GM21619 (cell line): Measurements from ENCODE around the gene AKR1C2.
"Not testable (repeated sequence)": the region's sequence is repeated elsewhere in the genome, so short reads cannot be mapped to it uniquely, and the experiment has no call there.

Experiments
- ATAC-seq: cut with Tn5 transposase; IDR thresholded peaks from one replicate; pipeline ENCODE4 v1.9.1; 2021; ENCODE audit not compliant: unreplicated experiment

Gene AKR1C2

DNA sequence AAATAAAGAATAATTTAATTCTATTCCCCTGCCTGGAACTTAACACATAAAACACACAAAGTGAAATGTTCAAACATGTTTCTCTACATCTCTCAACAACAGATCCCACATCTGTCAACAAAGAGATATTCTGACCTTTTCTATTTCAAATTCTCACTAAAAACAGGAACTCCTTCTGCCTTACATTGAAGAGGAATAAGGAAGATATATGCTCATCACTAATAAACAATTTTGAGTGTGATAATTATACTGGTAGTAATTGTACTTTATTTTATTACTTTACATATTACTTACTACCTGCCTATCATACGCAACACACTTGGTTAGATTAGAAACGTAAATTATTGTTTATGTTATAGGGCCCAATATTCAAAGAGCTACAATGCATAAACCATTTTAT, 13.4 kb downstream of the AKR1C2 start:
- no peak for ATAC-seq

DNA sequence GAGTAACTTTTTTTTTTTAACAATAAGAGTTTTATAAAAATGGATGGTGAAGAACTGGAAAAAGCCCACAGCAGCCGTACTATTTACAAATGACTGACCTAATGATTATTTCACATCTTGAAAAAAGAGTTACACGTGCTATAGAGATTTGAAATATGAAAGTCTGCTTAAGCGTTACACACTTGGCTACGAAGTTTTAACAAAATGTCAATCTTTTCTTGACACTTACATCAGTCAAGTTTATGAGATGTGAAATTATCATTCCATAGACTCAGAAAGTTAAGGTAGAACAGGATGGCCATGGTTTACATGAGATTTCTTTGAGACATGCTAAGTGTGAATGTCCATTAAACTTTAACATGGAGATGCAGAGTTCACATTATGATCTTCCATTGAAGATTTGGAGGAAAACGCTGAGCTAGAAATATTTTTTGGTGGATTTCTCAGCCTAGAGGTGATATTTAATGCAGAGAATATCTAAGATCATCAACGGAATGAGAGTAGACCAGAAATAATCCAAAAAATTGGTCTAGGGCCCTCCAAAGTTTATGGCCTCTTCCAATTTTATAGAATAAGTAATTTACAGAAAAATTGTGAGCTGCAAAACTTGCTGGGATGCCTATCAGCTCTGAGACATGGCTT, 15.5 kb downstream of the AKR1C2 start:
- not testable (repeated sequence) for ATAC-seq

DNA sequence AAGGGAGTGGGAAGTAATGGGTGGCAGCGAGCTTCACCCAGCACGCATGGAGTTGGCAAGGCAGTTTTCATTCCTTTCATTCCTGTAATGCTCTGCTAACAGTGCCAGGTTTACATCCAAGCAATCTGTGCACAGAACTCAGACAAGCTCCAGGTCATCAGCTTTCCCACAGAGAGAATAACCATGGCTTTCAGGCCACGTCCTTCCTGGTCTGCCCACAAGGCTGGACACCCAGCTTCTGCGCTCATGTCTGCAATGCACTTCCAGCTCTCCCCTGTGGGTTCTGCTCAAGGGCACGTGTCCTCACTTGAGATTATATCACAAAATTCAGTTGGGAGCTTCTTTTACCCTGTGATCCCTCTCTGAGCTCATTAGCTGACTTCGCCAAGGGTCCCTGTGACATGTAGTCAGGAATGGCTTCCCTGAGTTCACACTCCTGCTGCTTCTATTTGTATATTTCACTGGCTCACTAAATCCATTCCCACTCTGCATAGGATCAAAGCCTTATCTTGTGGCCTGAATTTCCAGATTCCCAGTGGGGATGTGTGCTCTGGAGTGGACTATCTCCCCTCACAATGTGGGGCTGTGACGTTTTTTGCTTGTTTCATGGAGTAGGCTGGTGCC, 18.6 kb downstream of the AKR1C2 start:
- no peak for ATAC-seq

DNA sequence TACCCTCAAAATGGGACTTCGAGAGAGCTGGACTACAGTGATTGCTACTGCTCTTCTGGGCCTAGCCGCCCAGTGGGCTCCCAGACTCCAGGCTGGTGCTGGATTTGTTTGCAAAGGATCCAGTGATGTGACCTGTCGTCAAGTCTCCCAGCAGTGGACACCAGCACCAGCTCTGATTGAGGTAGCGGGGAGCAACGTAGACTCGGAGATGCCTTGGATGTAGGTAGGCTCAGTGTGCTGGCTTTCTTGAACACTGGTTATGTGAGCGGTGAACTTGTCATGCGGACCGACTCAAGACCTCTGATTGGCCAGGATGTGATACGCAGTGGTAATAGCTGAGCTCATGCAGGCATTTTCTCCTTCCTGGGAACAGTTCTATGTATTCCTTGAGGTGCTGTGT, 19.4 kb downstream of the AKR1C2 start:
- ATAC-seq = no peak

DNA sequence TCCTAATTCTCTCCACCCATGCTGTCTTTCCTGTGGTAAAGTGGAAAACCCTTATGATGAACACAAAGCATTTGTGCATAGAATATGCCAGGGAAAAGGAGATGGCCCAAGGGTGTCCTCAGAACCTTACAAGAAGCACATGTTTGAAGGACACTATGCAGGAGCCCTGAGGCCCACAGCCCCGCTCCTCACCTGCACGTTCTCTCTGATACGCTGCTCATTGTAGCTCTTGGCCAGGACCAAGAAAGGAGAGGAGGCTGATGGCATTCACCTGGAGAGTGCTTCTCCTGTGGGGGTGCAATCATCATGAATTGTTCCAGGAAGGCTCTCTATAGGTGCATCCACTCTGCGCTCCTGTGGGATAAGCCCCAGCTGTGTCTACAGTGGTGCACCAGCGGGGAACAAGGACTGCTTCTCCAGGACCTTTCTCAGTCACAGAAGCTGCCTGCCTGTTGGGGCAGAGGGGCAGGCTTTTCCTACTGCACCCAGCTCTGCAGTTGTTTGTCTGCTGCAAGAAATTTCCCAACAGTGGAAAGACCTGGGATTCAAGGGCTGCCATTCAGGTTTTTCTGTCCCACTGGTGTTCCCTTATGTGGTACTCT, 19.9 kb downstream of the AKR1C2 start:
- no peak for ATAC-seq

DNA sequence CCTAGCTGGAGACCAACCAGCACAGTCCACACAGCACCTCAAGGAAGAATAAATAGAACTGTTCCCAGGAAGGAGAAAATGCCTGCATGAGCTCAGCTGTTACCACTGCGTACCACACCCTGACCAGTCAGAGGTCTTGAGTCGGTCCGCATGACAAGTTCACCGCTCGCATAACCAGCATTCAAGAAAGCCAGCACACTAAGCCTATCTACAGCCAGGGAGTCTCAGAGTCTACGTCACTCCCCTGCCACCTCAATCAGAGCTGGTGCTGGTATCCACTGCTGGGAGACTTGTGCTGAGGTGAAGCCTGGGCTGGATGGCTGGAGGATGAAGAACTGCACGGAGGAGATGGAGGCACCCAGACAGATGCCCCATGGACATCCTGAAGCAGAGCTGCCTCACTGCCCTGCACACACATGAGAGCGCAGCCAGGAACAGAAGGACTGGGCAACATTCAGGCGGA, 20.9 kb downstream of the AKR1C2 start:
- no peak for ATAC-seq

DNA sequence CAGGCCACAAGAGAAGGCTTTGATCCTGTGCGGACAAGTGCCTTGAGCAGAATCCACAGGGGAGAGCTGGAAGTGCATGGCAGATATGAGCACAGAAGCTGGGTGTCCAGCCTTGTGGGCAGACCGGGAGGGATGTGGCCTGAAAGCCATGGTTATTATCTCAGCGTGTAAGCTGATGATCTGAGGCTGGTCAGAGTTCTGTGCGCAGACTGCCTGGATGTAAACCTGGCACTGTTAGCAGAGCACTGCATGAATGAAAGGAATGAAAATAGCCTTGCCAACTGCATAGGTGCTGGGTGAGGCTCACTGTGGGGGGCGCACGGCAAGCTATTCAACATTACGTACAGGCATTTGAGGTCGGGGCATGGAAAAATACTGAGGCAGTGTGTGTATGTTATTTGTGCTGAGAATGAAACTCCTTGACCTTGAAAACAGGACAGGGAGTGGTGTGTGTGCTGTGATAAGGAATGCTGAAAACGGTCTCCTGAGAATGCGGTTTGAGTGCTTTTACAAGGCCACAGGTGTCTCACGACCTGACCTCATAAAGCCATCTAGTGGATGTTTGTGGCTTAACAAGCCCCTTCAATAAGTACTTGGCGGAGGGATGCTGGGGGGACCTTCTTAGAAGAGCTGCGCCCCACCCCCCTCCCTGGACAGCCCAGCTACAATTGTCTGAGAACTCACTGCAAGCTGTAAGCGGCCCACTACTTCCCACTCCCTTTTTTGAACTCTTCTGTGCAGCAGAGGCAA, 21.8 kb downstream of the AKR1C2 start:
- ATAC-seq = no peak

DNA sequence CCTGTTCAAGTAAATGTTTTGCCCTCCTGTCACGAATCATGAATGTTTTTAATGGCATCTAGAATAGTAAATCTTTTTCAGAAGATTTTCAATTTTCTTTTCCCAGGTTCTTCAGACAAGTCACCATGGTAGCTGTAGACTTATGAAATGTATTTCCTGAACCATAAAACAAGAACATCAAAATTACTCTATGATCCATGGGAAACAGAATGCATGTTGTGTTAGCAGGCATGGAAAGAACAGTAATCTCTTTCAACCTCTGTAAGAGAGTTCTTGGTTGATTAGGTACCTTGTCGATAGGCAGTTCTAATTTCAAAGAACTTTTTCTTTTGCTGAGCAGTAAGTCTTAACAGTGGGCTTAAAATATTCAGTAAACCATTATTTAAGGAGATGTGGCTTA, 22.9 kb downstream of the AKR1C2 start:
- no peak for ATAC-seq

DNA sequence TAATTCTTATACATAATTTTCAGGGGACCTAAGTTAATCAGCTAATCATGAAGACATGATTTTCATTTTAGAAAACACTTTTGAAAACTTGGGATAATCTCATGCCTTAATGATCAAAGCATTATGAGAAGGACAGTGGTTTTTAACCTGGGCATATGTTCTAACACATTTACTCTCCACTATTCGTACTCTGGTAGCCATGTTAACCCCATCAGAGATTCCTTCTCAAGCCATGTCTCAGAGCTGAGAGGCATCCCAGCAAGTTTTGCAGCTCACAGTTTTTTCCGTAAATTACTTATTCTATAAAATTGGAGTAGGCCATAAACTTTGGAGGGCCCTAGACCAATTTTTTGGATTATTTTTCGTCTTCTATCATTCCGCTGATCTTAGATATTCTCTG, 24.8 kb downstream of the AKR1C2 start:
- ATAC-seq = no peak

DNA sequence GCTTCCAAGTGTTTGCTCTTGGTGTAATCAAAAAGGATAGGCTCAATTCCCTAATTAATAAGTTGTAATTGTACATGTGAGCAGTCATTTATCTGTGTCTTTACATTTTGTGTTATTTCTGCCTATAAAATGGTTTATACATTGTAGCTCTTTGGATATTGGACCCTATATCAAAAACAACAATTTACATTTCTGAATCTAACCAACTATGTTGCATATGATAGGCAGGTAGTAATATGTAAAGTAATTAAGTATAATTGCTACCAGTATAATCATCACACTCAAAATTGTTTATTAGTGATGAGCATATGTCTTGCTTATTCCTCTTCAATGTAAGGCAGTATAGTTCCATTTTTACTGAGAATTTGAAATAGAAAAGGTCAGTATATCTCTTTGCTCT, 26.6 kb downstream of the AKR1C2 start:
- no peak for ATAC-seq

DNA sequence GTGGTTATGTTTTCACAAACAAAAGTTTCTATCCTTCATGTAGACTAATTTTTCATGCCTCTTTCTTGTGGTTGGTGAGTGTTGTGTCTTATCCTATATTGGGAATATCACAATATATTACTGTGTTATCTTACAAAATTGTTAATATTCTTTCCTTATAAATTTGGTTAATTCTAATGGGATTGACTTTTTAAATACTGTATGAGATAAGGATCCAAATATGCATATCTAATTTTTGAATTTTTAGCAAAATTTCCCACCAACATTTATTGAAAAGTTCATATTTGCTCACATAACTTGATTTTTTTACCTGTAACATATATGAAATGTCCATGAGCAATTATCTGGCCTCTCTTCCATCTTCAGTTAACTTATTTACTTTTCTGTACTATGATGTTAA, 29.3 kb downstream of the AKR1C2 start:
- not testable (repeated sequence) for ATAC-seq

DNA sequence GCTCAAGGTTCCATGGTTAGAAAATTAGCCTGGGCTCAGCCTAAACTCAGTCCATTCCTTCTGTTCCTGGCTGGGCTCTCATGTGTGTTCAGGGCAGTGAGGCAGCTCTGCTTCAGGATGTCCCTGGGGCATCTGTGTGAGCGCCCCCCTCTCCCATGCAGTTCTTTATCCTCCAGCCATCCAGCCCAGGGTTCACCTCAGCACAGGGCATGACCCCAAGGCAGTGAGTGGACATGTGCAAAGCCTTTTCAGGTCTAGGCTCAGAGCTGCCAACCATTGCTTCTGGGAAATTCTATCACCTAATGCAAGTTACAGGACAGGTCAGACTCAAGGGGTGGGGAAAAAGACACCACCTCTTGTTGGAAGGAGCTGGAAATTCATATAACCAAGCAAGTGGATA, 30.4 kb downstream of the AKR1C2 start:
- ATAC-seq = not testable (repeated sequence)

DNA sequence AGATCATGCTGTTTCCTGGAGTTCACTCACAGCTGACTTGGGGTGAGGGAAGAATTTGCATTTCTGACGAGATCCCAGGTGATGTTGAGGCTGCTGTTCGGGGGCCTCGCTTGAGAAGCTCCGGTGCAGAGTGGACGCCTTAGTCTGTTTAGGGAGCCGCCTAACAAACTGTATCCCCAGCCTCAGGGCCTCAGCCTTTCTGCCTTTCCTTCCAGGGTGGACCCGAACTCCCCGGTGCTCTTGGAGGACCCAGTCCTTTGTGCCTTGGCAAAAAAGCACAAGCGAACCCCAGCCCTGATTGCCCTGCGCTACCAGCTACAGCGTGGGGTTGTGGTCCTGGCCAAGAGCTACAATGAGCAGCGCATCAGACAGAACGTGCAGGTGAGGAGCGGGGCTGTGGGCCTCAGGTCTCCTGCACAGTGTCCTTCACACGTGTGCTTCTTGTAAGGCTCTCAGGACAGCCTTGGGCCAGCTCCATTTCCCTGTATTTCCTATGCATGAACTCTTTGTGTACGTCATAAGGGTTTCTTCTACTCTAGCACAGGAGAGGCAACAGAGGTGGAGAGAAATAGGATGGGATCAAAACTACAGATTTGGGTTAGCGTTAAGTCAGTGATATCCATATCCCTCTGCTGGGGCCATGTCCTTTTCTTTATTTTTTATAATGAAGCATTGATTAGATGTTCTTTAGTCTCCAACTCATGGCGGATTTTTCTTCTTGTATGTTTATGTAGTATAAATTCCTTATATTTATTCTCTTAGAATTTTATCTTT, 31.1 kb downstream of the AKR1C2 start:
- ATAC-seq = not testable (repeated sequence)

DNA sequence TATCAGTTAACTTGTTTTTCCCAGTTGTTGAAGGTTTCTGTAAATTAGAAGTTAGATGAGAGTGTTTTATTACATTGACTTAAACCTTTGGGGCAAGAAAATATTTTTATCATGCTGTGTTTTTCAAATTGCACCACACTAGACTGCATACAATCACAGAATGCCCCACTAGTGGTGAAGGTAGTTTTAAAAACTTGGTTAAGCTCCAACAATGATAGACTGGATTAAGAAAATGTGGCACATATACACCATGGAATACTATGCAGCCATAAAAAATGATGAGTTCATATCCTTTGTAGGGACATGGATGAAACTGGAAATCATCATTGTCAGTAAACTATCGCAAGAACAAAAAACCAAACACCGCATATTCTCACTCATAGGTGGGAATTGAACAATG, 33.3 kb downstream of the AKR1C2 start:
- not testable (repeated sequence) for ATAC-seq

DNA sequence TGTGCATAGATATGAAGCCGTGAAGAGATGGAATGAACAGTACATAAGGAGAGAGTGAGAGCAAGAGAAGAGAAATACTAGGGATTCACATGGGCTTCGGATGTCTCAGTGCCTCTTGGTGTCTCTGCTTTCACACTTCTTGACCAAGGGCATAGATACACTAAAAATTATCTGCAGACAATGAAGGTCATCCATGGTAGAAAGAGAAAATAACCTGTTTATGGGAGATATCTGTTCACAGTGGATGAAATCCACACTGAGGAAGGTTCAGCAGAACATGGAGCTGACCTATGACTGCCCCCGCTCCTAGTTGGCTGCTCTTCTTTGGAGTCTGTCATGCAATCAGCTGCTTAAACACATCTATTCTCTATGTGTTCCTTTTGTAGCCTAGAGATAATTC, 34.4 kb downstream of the AKR1C2 start:
- not testable (repeated sequence) for ATAC-seq

DNA sequence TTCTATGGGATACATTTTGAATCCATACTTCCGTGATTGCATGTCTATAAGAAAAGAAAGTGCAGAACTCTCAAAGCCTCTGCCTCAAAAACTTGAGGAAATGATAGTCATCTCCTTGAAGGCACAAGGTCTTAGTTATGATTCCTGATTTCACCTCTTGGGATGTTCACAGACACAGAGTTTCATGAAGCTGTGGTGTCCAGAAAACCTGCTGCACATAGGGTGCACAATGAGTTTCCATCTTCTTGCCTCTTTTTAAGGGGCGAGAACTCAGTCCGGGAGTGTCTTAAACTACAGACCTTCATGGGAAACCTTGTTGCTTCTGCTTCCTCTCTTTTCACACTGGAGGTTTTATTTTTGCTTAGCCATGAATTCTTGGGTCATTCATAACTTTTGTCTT, 36.5 kb downstream of the AKR1C2 start:
- ATAC-seq = not testable (repeated sequence)

DNA sequence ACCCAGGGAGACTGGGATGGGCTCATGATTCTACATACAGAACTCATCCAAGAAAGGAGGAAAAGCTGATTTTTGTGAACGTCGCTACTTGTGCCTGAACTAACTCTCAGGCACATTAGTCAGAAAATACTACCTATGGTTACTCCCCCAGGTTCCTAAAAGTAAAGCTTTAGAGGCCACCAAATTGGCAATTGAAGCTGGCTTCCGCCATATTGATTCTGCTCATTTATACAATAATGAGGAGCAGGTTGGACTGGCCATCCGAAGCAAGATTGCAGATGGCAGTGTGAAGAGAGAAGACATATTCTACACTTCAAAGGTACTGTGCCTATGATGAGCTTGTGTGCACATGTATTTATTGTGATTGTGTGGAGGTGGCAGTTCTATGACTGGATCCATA, 37.9 kb downstream of the AKR1C2 start:
- not testable (repeated sequence) for ATAC-seq

DNA sequence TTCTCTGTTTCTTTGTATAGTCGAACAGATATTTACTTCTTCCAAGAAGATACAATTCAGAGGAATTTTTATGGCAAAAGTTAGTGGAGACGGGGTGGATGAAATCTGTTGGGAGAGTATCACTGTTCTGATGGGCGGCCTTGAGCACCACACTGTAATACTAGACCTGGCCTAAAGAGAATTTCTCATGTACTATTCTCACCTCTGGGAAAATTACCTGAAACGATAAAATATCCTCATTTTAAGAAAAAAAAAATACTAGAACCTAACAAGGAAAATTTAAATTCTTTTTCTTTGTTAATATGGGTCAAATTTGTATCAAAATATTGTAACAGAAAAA, 39.9 kb downstream of the AKR1C2 start:
- ATAC-seq = not testable (repeated sequence)

DNA sequence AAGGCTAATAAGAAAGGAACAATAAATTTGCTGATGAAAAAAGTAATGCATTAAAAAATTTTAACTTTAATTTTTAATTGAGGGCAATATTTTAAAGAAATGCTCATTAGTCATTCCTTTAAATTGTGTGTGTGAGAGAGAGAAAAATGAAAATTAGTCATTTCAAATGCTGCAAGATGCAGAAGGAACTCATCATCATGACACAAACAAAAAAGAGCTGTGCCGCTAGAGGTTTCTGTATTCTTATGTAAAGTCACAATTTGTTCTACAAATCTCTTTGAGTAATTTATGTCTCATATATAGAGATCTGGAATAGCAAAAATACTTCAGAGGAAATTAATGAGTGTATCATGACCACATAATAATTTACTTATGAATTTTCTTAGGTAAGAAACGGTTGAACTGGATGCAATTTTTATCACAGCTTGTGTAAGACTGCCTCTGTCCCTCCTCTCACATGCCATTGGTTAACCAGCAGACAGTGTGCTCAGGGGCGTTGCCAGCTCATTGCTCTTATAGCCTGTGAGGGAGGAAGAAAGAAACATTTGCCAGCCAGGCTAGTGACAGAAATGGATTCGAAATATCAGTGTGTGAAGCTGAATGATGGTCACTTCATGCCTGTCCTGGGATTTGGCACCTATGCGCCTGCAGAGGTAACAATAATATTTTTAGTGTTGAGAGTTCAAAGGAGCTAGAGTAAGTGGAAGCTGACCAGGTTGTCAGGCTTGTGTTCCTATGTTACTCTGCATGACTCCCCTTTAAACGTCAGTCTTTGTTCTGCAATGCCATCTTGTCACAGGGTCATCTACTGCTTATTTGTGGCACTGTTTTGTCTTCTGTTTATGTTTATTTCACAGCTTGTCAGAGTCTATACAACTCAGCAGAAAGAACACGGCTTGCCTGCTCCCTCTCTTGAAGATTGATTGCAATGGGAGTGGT, 40.5 kb downstream of the AKR1C2 start, which contains the start of gene AKR1C1:
TSS of gene AKR1C1 (plus strand) at position 540 of the 939 bp plus-strand sequence. CDS start at position 570, 30 bp downstream.
- ATAC-seq = not testable (repeated sequence)

DNA sequence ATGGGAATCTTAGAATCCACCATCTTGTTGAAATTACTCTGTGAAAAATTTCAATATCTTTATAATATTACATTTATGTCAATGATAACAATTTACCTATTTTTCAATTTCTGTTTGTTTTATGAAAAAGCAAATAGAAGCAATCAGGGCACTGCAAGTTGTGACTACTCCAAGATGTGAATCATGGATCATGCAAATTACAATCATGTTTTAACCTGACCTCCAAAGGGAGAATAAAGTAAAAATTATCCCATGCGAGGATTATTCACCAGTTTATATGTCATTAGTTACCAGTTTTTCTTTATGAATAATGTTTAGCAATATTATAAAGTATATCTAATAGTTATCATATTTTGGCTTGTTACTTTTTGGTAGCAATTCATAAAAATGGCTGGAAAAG, 41.3 kb downstream of the AKR1C2 start:
- ATAC-seq = not testable (repeated sequence)
